Muscle layer of duodenum (tissue), 2 donors: Measurements from ENCODE around the gene MIA3.

Experiments used
- H3K27ac ChIP-seq: one replicate; pipeline ENCODE4 v1.7.0; 2013; ENCODE audit warnings: mild to moderate bottlenecking, low read length
- H3K27me3 ChIP-seq: one replicate; pipeline ENCODE4 v1.7.0; 2013; ENCODE audit warnings: low read depth, mild to moderate bottlenecking, control low read depth, low read length
- H3K36me3 ChIP-seq, 2 donors: one replicate each; pipeline ENCODE4 v1.7.0; 2013; ENCODE audit warnings: low read length in 2 of 2, control low read depth in 1 of 2, mild to moderate bottlenecking in 1 of 2; ENCODE audit not compliant: insufficient read depth in 2 of 2, control insufficient read depth in 1 of 2
- H3K4me1 ChIP-seq, 2 donors: one replicate each; pipeline ENCODE4 v1.7.0; 2013; ENCODE audit warnings: low read length in 2 of 2, mild to moderate bottlenecking in 2 of 2, control low read depth in 1 of 2, moderate library complexity in 1 of 2; ENCODE audit not compliant: insufficient read depth in 2 of 2, control insufficient read depth in 1 of 2
- H3K4me3 ChIP-seq, 2 donors: one replicate each; pipeline ENCODE4 v1.7.0; 2013; ENCODE audit warnings: low read length in 2 of 2, low read depth in 1 of 2, mild to moderate bottlenecking in 1 of 2
- H3K9me3 ChIP-seq, 2 donors: one replicate each; pipeline ENCODE4 v1.7.0; 2013; ENCODE audit warnings: low read length in 2 of 2, control low read depth in 1 of 2, mild to moderate bottlenecking in 1 of 2; ENCODE audit not compliant: control insufficient read depth in 1 of 2
- donor health status: healthy.

MIA3 gene

GRCh38 chr1:222618001-222618879 lies at the start of gene MIA3:
Gene MIA3 (plus strand): TSS chr1:222618097. CDS start chr1:222618111, 14 bp downstream.
- Histone ChIP-seq H3K27me3 (no peaks in the 10 kb centered on the region), H3K27ac (peak within 1 kb of the TSS; percentile 49), H3K4me1 (peaks cover 0 to 21% of the 10 kb centered on the region in 2 donors), H3K36me3 (peaks cover 5 to 12% of the 10 kb centered on the region in 2 donors), H3K4me3 (peak within 1 kb of the TSS; percentile 86 to 87), H3K9me3 (no peaks in the 10 kb centered on the region)

DNA sequence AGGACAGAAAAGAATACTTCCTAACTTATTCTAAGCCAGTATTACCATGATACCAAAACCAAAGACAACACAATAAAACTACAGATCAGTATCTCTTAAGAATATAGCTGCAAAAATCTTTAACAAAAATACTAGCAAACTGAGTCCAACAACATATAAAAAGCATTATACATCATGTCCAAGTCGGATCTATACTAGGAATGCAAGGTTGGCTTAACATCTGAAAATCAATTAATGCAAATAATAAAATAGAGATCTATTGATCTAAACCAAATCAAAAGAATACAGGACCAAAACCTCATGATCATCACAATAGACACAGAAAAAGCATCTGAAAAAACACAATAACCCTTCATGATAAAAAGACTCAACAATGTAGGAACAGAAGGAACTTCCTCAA lies 47.1 kb upstream of the MIA3 start:
- Histone ChIP-seq H3K4me1 (no peaks in the 10 kb centered on the region), H3K4me3 (no peak overlapping the region), H3K27ac (no peak overlapping the region), H3K27me3 (no peaks in the 10 kb centered on the region), H3K36me3 (peaks cover 18 to 51% of the 10 kb centered on the region in 2 donors), H3K9me3 (no peaks in the 10 kb centered on the region)

GRCh38 chr1:222579316-222579715 lies 38.6 kb upstream of the MIA3 start:
- H3K9me3 ChIP-seq: no peaks in the 10 kb centered on the region
- no peak overlapping the region for H3K4me3 ChIP-seq
- no peaks in the 10 kb centered on the region for H3K27me3 ChIP-seq
- peaks cover 5 to 39% of the 10 kb centered on the region in 2 donors for H3K36me3 ChIP-seq
- no peaks in the 10 kb centered on the region for H3K4me1 ChIP-seq
- no peak overlapping the region for H3K27ac ChIP-seq

- H3K27me3 ChIP-seq: no peaks in the 10 kb centered on the region
- no peak overlapping the region for H3K4me3 ChIP-seq
- no peaks in the 10 kb centered on the region for H3K4me1 ChIP-seq
- peaks cover 10 to 26% of the 10 kb centered on the region in 2 donors for H3K36me3 ChIP-seq
- no peaks in the 10 kb centered on the region for H3K9me3 ChIP-seq
- H3K27ac ChIP-seq: no peak overlapping the region
Observed at GRCh38 chr1:222582099-222582774, 35.7 kb upstream of the MIA3 start.

GRCh38 chr1:222583079-222583478 lies 34.8 kb upstream of the MIA3 start:
- H3K4me3 ChIP-seq: no peak overlapping the region
- peaks cover 0 to 1% of the 10 kb centered on the region in 2 donors for H3K4me1 ChIP-seq
- H3K27me3 ChIP-seq: no peaks in the 10 kb centered on the region
- peaks cover 10 to 21% of the 10 kb centered on the region in 2 donors for H3K36me3 ChIP-seq
- H3K27ac ChIP-seq: no peak overlapping the region
- no peaks in the 10 kb centered on the region for H3K9me3 ChIP-seq

DNA sequence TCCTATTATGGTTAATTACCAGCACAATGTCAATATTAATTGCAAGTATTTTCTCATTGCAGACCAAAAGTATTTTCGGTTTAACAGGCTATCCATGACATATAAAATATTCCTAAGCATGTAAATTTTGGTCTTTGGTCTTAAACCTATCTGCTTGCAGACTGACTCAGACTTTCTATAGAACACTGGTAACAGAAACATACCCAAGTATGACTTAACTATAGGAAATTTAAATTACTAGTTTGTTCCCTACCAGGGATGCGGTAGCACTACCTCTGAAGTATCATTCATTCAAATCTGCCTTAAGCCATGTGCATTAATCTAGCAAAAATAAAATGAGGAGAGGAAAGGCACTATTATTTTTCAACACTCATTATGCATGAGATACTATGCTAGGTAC lies 31.1 kb upstream of the MIA3 start:
- H3K4me3 ChIP-seq: no peak overlapping the region
- no peaks in the 10 kb centered on the region for H3K9me3 ChIP-seq
- H3K27ac ChIP-seq: no peak overlapping the region
- no peaks in the 10 kb centered on the region for H3K27me3 ChIP-seq
- H3K4me1 ChIP-seq: peaks cover 6 to 22% of the 10 kb centered on the region in 2 donors
- peaks cover 10 to 15% of the 10 kb centered on the region in 2 donors for H3K36me3 ChIP-seq

GRCh38 chr1:222588135-222588534 lies 29.8 kb upstream of the MIA3 start:
- Histone ChIP-seq H3K4me3 (no peak overlapping the region), H3K27ac (no peak overlapping the region), H3K9me3 (no peaks in the 10 kb centered on the region), H3K36me3 (peaks cover 9% of the 10 kb centered on the region in 2 donors), H3K27me3 (no peaks in the 10 kb centered on the region), H3K4me1 (peaks cover 6 to 22% of the 10 kb centered on the region in 2 donors)

GRCh38 chr1:222589462-222590302 lies 28.2 kb upstream of the MIA3 start, which contains the start of gene TAF1A:
Gene TAF1A (minus strand): TSS chr1:222589933.
- H3K4me3 ChIP-seq: peak within 1 kb of the TSS; percentile 82 to 98
- H3K27me3 ChIP-seq: no peaks in the 10 kb centered on the region
- H3K4me1 ChIP-seq: peaks cover 6 to 22% of the 10 kb centered on the region in 2 donors
- peak within 1 kb of the TSS; percentile 94 for H3K27ac ChIP-seq
- peaks cover 0 to 6% of the 10 kb centered on the region in 2 donors for H3K36me3 ChIP-seq
- no peaks in the 10 kb centered on the region for H3K9me3 ChIP-seq

GRCh38 chr1:222592171-222592570 lies 25.7 kb upstream of the MIA3 start:
- Histone ChIP-seq H3K4me3 (no peak overlapping the region), H3K27ac (no peak overlapping the region), H3K4me1 (peaks cover 6 to 22% of the 10 kb centered on the region in 2 donors), H3K9me3 (no peaks in the 10 kb centered on the region), H3K27me3 (no peaks in the 10 kb centered on the region), H3K36me3 (peaks cover 0 to under 1% of the 10 kb centered on the region in 2 donors)

DNA sequence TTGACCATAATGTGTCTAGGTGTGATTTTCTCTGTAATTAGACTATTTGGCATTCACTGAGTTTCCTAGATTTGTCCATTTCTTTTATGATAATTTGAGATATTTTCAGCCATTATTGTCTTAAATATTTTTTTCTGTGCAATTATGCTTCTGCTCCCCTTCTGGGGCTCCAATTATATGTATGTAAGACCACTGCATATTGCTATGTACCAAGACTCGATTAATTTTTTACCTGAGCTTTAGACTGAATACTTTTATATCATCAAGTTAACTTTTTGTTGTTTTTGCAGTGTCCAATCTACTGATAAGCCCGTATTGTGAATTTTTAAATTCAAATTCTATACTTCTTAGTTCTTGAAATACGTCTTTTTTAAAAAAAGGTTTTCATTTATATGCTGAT lies 23.1 kb upstream of the MIA3 start:
- Histone ChIP-seq H3K27ac (no peak overlapping the region), H3K4me3 (no peak overlapping the region), H3K27me3 (no peaks in the 10 kb centered on the region), H3K4me1 (peaks cover 0 to 8% of the 10 kb centered on the region in 2 donors), H3K36me3 (no peaks in the 10 kb centered on the region), H3K9me3 (no peaks in the 10 kb centered on the region)

DNA sequence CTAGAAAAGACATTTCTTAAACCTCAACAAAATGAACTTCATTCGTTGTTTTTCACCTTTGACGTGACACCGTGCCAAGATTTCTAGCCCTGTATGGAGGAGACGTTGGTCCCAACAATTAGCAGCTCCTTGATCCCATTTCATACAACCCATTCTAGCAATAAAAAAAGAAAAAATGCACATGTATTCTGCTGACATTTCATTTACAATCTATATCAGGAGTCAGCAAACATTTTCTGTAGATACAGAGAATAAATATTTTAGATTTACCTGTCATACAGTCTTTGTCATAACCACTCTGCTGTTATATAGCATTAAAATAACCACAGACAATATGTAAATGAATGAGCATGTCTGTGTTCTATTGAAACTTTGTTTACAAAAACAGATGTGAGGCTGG lies 21.2 kb upstream of the MIA3 start:
- Histone ChIP-seq H3K9me3 (no peaks in the 10 kb centered on the region), H3K4me3 (no peak overlapping the region), H3K36me3 (no peaks in the 10 kb centered on the region), H3K27ac (no peak overlapping the region), H3K4me1 (no peaks in the 10 kb centered on the region), H3K27me3 (no peaks in the 10 kb centered on the region)
